GM10248 (cell line): ENCODE measurements around the gene CADM3.

ENCODE experiments used
- CTCF ChIA-PET: fragments of 300-600 bp; sonication (Branson Sonifier 250); formaldehyde crosslinking; extraction: SDS; loops from one replicate; lab custom pipeline; 2021; ENCODE audit warnings: antibody characterized with exemption; lab: Yijun Ruan, JAX
- POLR2A ChIA-PET: fragments of 350-650 bp; sonication (Branson Sonifier 250); formaldehyde crosslinking; extraction: SDS; loops from one replicate; lab custom pipeline; 2020; ENCODE audit warnings: antibody characterized with exemption; lab: Yijun Ruan, JAX
- DNase-seq: peaks from one replicate; pipeline ENCODE4 v3.0.0; 2012; ENCODE audit errors: extremely low spot score
- CTCF ChIP-seq: IDR thresholded peaks from 2 replicates; pipeline ENCODE4 v1.5.1; 2012; ENCODE audit warnings: mild to moderate bottlenecking, low read depth; ENCODE audit errors: extremely low read depth, missing control alignments, control extremely low read depth

Gene CADM3

DNA sequence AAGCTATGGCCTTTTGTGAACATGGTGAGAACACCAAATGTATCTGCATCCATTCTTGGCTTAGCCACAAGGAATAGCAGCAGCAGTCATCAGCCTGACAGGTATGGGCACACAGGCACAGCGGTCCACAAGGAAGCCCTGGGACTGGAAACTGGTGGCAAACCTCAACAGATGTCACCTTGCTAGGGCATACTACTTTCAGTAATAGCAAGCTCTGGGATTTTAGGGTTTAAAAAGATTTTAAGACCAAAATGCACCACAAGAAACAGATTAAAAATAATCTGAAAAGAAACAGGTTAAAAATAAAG is 9.7 kb upstream of the CADM3 start:
- DNase-seq = no peak
- ChIA-PET POLR2A (no interaction called here), CTCF (interaction anchor here (0.6 to 7.7 kb wide), 16 partner anchors 10 to 682 kb away, joined by 3 to 145 read pairs (median 6); partner anchors contain the start of genes ACKR1 and CADM3)
- TF ChIP-seq CTCF = no peak

GRCh38 chr1:159162516-159163265 is 8.7 kb upstream of the CADM3 start:
- CTCF ChIA-PET = interaction anchor here (0.6 to 7.7 kb wide), 7 partner anchors 9 to 636 kb away, joined by 3 to 145 read pairs (median 9); partner anchors contain the start of gene CADM3
- TF ChIP-seq CTCF = no peak
- no peak for DNase-seq
- POLR2A ChIA-PET = no interaction called here

DNA sequence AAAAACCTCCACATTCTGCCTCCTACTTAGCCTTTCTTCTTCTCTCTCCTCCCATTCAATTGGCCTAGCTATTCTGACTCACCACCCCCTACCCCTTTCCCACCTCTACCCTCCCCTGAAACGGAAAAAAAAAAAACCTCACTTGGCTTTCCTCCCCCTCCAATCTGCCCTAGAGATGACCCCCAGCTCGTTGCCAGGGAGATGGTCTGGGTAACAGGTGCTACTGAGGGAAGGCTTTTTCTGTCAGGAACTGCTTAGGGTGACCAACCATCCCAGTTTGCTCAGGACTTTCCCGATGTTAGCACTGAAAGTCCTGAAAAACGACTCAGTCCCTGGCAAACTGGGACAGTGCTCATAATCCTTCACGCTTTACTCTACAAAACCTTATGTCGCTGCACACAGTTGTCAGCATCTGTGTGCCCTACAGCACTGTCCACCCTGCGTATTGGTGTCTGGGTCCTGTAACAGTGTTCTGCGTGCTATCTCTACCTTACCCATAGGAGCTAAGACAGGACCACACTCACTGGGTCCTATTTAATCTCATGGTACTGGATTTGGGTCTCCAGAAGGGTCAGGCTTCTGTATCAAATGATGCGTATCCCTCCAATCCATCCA is 7.7 kb upstream of the CADM3 start:
- TF ChIP-seq CTCF = no peak
- DNase-seq = no peak
- CTCF ChIA-PET = interaction anchor here (1.2 to 7.7 kb wide), 3 partner anchors 30 to 48 kb away, joined by 3 to 145 read pairs (median 40); no protein-coding TSS in a partner anchor
- POLR2A ChIA-PET = no interaction called here

GRCh38 chr1:159168043-159168442 is 3.4 kb upstream of the CADM3 start:
- no peak for DNase-seq
- ChIA-PET POLR2A (no interaction called here), CTCF (interaction anchor here (1.1 kb wide), 1 partner anchor 30 kb away, joined by 3 read pairs; no protein-coding TSS in a partner anchor)
- TF ChIP-seq CTCF = no peak

DNA sequence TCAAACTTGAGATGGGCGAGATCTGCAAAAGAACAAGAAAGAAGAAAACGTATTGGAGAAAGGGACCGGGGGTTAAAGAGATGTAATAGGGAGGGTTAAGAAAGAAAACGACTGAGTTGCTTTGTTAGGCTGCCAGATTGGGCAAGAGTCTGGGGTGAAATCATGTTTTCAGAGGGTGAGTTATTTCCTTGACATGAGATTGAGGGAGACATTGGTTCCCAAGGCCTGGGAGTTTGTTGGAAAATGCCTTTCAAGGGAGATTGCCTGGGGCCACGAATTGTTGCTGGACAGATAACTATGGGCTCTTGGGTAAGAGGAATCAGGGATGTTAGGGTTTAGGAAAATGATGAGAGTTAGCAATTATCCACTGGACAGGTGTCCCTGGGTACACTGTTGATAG is 776 bp upstream of the CADM3 start:
- no peak for TF ChIP-seq CTCF
- POLR2A ChIA-PET = no interaction called here
- DNase-seq = no peak
- CTCF ChIA-PET = interaction anchor here (1.5 to 3.6 kb wide), 2 partner anchors 9 to 26 kb away, joined by 4 to 9 read pairs; no protein-coding TSS in a partner anchor

DNA sequence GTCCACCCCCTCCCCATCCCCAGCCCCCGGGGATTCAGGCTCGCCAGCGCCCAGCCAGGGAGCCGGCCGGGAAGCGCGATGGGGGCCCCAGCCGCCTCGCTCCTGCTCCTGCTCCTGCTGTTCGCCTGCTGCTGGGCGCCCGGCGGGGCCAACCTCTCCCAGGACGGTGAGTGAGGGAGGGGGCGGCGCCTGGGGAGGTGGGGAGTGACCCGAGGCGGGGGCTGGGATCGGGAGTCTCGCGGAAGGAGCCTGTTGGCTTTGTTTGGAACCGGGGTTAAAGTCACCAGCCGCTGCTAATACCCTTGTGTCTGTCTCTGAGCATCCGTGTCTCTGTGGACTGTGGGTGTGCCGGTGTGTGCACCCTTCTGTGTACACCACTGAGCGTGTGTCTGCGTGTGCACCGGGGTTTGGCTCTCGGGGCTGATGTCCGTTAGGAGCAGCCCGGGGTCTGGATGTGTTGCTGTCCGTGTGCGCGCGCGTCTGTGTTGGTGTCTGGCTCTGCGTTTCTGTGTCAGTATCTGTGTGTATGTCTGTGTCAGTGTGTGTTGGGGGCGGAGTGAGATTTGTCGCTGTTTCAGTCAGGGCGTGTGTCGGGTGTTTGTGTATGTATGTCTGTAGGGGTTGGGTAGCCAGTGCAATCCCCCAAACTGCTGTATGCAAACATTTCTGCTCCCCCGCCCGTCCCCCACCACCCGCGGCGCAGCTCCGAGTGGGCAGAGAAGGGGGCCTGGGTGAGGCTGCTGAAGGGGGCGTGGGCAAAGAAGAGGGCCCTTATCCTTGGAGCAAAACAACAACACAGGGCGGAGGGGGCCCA is 480 bp downstream of the CADM3 start:
- POLR2A ChIA-PET = no interaction called here
- CTCF ChIA-PET = interaction anchor here (1.5 to 3.6 kb wide), 2 partner anchors 10 to 24 kb away, joined by 4 to 9 read pairs; no protein-coding TSS in a partner anchor
- no peak for DNase-seq
- TF ChIP-seq CTCF = no peak
